H1 (cell line): ENCODE results near the gene ACY1. TPM values are rescaled to one million over a fixed set of nuclear protein-coding genes. Genes with fewer than 3 reads are reported as not detected.
A peak's percentile ranks its signal among the peaks of the same experiment; 100 is the strongest.

Experiments
- CTCF ChIA-PET: fragments of 300-600 bp; sonication (Branson Sonifier 250); formaldehyde crosslinking; loops from one replicate; lab custom pipeline; 2021; ENCODE audit not compliant: partially characterized antibody; lab: Charles Lee
- POLR2A ChIA-PET: fragments of 300-600 bp; sonication (Branson Sonifier 250); formaldehyde crosslinking; loops from one replicate; lab custom pipeline; 2021; ENCODE audit warnings: inconsistent platforms; ENCODE audit not compliant: partially characterized antibody; lab: Charles Lee
- DNase-seq, 2 experiments: peaks; one replicate each; pipeline versions ENCODE4 v3.0.0 to v3.0.0-alpha.2; 2010 to 2022; ENCODE audit warnings: low spot score in 2 of 2, low read depth in 1 of 2, mixed read lengths in 1 of 2
- FAIRE-seq: peaks from 2 replicates; lab custom pipeline; 2011; peaks lifted over from hg19 to GRCh38; lab: Jason Lieb, UNC
- H2AFZ ChIP-seq: 2 replicates; pipeline ENCODE4 v1.8.1; 2012; ENCODE audit warnings: low read length, inconsistent platforms
- H2AK5ac ChIP-seq: 2 replicates; pipeline ENCODE4 v1.6.1; 2013; ENCODE audit warnings: low read depth, low read length
- H2BK120ac ChIP-seq: replicated peaks from 2 replicates; pipeline ENCODE3; 2013; ENCODE audit warnings: low read depth, low read length, inconsistent platforms
- H2BK12ac ChIP-seq: 2 replicates; pipeline ENCODE4 v1.6.1; 2013; ENCODE audit warnings: low read depth, low read length
- H2BK15ac ChIP-seq: 2 replicates; pipeline ENCODE4 v1.6.1; 2013; ENCODE audit warnings: low read length
- H2BK20ac ChIP-seq: 2 replicates; pipeline ENCODE4 v1.6.1; 2013; ENCODE audit warnings: low read length
- H2BK5ac ChIP-seq: 2 replicates; pipeline ENCODE4 v1.6.1; 2013; ENCODE audit warnings: low read depth, low read length
- H3K14ac ChIP-seq: 2 replicates; pipeline ENCODE4 v1.6.1; 2013; ENCODE audit warnings: inconsistent platforms; ENCODE audit not compliant: insufficient read length
- H3K18ac ChIP-seq: 2 replicates; pipeline ENCODE4 v1.6.1; 2013; ENCODE audit warnings: low read length; ENCODE audit errors: extremely low read depth
- H3K23ac ChIP-seq: 2 replicates; pipeline ENCODE4 v1.6.1; 2013; ENCODE audit warnings: inconsistent platforms; ENCODE audit not compliant: insufficient read length
- H3K23me2 ChIP-seq: 2 replicates; pipeline ENCODE4 v1.6.1; 2013; ENCODE audit warnings: low read depth, low read length
- H3K27ac ChIP-seq: 2 replicates; pipeline ENCODE4 v1.6.1; 2011; ENCODE audit warnings: low read depth, low read length, inconsistent platforms
- H3K27me3 ChIP-seq, 4 experiments: replicated peaks in 1 of 4; 1 replicate in 1 of 4; 2 replicates in 3 of 4; pipeline versions ENCODE4 v1.6.1 to v1.8.1; 2011 to 2013; ENCODE audit warnings: low read length in 3 of 4, mild to moderate bottlenecking in 3 of 4, inconsistent platforms in 2 of 4, mixed read lengths in 2 of 4, moderate library complexity in 1 of 4; ENCODE audit not compliant: control insufficient read depth in 3 of 4, insufficient read depth in 3 of 4; ENCODE audit errors: extremely low read depth in 1 of 4
- H3K36me3 ChIP-seq, 4 experiments: 2 replicates each; pipeline versions ENCODE4 v1.6.1 to v1.8.1; 2011 to 2013; ENCODE audit warnings: mild to moderate bottlenecking in 4 of 4, low read length in 3 of 4, moderate library complexity in 2 of 4, control low read depth in 1 of 4, inconsistent platforms in 1 of 4; ENCODE audit not compliant: insufficient read depth in 4 of 4, control insufficient read depth in 2 of 4
- H3K4ac ChIP-seq: replicated peaks from 2 replicates; pipeline ENCODE3; 2013; ENCODE audit warnings: low read length, low read depth, mixed read lengths, inconsistent platforms; ENCODE audit not compliant: insufficient read length
- H3K4me1 ChIP-seq, 4 experiments: replicated peaks in 1 of 4; 1 replicate in 1 of 4; 2 replicates in 3 of 4; pipeline versions ENCODE4 v1.6.1 to v1.8.1; 2011 to 2013; ENCODE audit warnings: low read length in 3 of 4, inconsistent platforms in 2 of 4, mixed read lengths in 1 of 4; ENCODE audit not compliant: insufficient read depth in 4 of 4, control insufficient read depth in 3 of 4
- H3K4me2 ChIP-seq, 2 experiments: 2 replicates each; pipeline versions ENCODE4 v1.6.1 to v1.8.1; 2011 to 2013; ENCODE audit warnings: low read depth in 2 of 2, low read length in 2 of 2, control low read depth in 1 of 2, inconsistent platforms in 1 of 2, mild to moderate bottlenecking in 1 of 2; ENCODE audit not compliant: insufficient read depth in 1 of 2
- H3K4me3 ChIP-seq, 4 experiments: fragments of 200-600, 300-600 bp in 1 of 4; sonication (generic), shearing (Covaris generic), sonication (Bioruptor Twin) in 1 of 4; 2 replicates each; pipeline versions ENCODE4 v1.5.1 to v1.8.1; 2011 to 2016; ENCODE audit warnings: low read length in 4 of 4, low read depth in 3 of 4, control low read depth in 2 of 4, inconsistent platforms in 2 of 4, mild to moderate bottlenecking in 2 of 4, mixed read lengths in 1 of 4, moderate library complexity in 1 of 4; ENCODE audit not compliant: insufficient read depth in 2 of 4; ENCODE audit errors: extremely low read depth in 1 of 4
- H3K56ac ChIP-seq: replicated peaks from 2 replicates; pipeline ENCODE3; 2013; ENCODE audit warnings: low read depth, mild to moderate bottlenecking, mixed read lengths, low read length, inconsistent platforms; ENCODE audit not compliant: insufficient read length
- H3K79me1 ChIP-seq: 2 replicates; pipeline ENCODE4 v1.6.1; 2013; ENCODE audit warnings: low read depth, low read length, control low read depth
- H3K79me2 ChIP-seq, 2 experiments: 2 replicates each; pipeline versions ENCODE4 v1.6.1 to v1.8.1; 2012 to 2013; ENCODE audit warnings: low read length in 2 of 2, mild to moderate bottlenecking in 2 of 2, inconsistent platforms in 1 of 2; ENCODE audit not compliant: insufficient read depth in 2 of 2, control insufficient read depth in 1 of 2
- H3K9ac ChIP-seq, 4 experiments: replicated peaks in 1 of 4; 1 replicate in 1 of 4; 2 replicates in 3 of 4; pipeline versions ENCODE4 v1.6.1 to v1.8.1; 2011 to 2013; ENCODE audit warnings: low read depth in 3 of 4, low read length in 3 of 4, control low read depth in 2 of 4, mild to moderate bottlenecking in 2 of 4, moderate library complexity in 2 of 4, inconsistent platforms in 1 of 4; ENCODE audit errors: extremely low read depth in 1 of 4
- H3K9me3 ChIP-seq, 2 experiments: 2 replicates each; pipeline versions ENCODE4 v1.6.1 to v1.8.1; 2012 to 2013; ENCODE audit warnings: mild to moderate bottlenecking in 2 of 2, moderate library complexity in 2 of 2, control low read depth in 1 of 2, inconsistent platforms in 1 of 2, low read depth in 1 of 2, low read length in 1 of 2, mixed read lengths in 1 of 2; ENCODE audit not compliant: insufficient read depth in 2 of 2
- H4K20me1 ChIP-seq, 2 experiments: replicated peaks in 1 of 2; 2 replicates each; pipeline versions ENCODE3 to v1.8.1; 2011 to 2013; ENCODE audit warnings: inconsistent platforms in 2 of 2, low read length in 2 of 2, mild to moderate bottlenecking in 1 of 2; ENCODE audit not compliant: insufficient read depth in 2 of 2, control insufficient read depth in 1 of 2
- H4K5ac ChIP-seq: 2 replicates; pipeline ENCODE4 v1.6.1; 2013; ENCODE audit warnings: low read length, low read depth, mixed read lengths, inconsistent platforms; ENCODE audit not compliant: insufficient read length
- H4K8ac ChIP-seq: 2 replicates; pipeline ENCODE4 v1.8.0; 2013; ENCODE audit warnings: mild to moderate bottlenecking, moderate library complexity, low read length, inconsistent platforms; ENCODE audit not compliant: insufficient read depth; ENCODE audit errors: extremely low read depth
- H4K91ac ChIP-seq: replicated peaks from 2 replicates; pipeline ENCODE3; 2013; ENCODE audit warnings: low read length, mixed read lengths, inconsistent platforms; ENCODE audit not compliant: insufficient read length
- CTBP2 ChIP-seq: IDR thresholded peaks from 2 replicates; pipeline ENCODE4 v1.7.0; 2011; ENCODE audit warnings: borderline replicate concordance, mild to moderate bottlenecking, moderate library complexity, mixed read lengths, low read length; ENCODE audit not compliant: insufficient read depth, insufficient read length
- GTF2F1 ChIP-seq: IDR thresholded peaks from 2 replicates; pipeline ENCODE4 v1.6.1; 2012; ENCODE audit warnings: low read depth, low read length, improper control_type of control experiment, borderline replicate concordance
- NRF1 ChIP-seq: IDR thresholded peaks from 2 replicates; pipeline ENCODE4 v1.6.1; 2011; ENCODE audit warnings: mild to moderate bottlenecking, low read depth, low read length, improper control_type of control experiment
- POU5F1 ChIP-seq: IDR thresholded peaks from 2 replicates; pipeline ENCODE4 v1.6.1; 2011; ENCODE audit warnings: low read depth, mild to moderate bottlenecking, low read length, moderate library complexity
- RBBP5 ChIP-seq: IDR thresholded peaks from 2 replicates; pipeline ENCODE4 v1.7.1; 2012; ENCODE audit warnings: low read depth, mild to moderate bottlenecking, inconsistent platforms, low read length, moderate library complexity, borderline replicate concordance
- SAP30 ChIP-seq: fragments of 300-600 bp; sonication (generic); IDR thresholded peaks from 2 replicates; pipeline ENCODE4 v1.7.1; 2012; ENCODE audit warnings: low read length, moderate library complexity, mild to moderate bottlenecking, inconsistent platforms; ENCODE audit not compliant: insufficient read depth, insufficient replicate concordance
- SP2 ChIP-seq: IDR thresholded peaks from 2 replicates; pipeline ENCODE4 v1.6.1; 2012; ENCODE audit warnings: mild to moderate bottlenecking, low read length, inconsistent platforms
- SUZ12 ChIP-seq: fragments of 200-600 bp; sonication (generic); IDR thresholded peaks from 2 replicates; pipeline ENCODE4 v1.6.1; 2012; ENCODE audit warnings: mild to moderate bottlenecking, inconsistent platforms, low read length, moderate library complexity, mixed read lengths
- TEAD4 ChIP-seq: IDR thresholded peaks from 2 replicates; pipeline ENCODE4 v1.6.1; 2012; ENCODE audit warnings: low read depth, low read length, inconsistent platforms, mixed read lengths
- USF2 ChIP-seq: IDR thresholded peaks from 2 replicates; pipeline ENCODE4 v1.6.1; 2011; ENCODE audit warnings: low read length, improper control_type of control experiment
- WGBS, 2 experiments: shearing (Covaris generic) in 1 of 2; methylation state at CpG; one replicate each; pipeline versions ENCODE4 v1.1.6 to v1.1.7; 2013 to 2015; ENCODE audit warnings: low lambda C conversion rate in 2 of 2, mixed read lengths in 2 of 2, inconsistent platforms in 1 of 2, low coverage in 1 of 2, missing lambda C conversion rate in 1 of 2; ENCODE audit not compliant: insufficient replicate concordance in 2 of 2, insufficient coverage in 1 of 2, insufficient read length in 1 of 2; ENCODE audit errors: extremely low coverage in 1 of 2, missing lambda C conversion rate in 1 of 2; 5-methylcytosine and 5-hydroxymethylcytosine counted together
- polyA plus RNA-seq, 7 experiments: library from polyadenylated mRNA; depleted of rRNA in 3 of 7; stranded (reverse) in 5 of 7; unstranded in 2 of 7; fragments of >200 nt in 5 of 7; fragments of 200-250 nt in 2 of 7; gene quantifications; 1 replicate in 5 of 7; 2 replicates in 1 of 7; 4 replicates in 1 of 7; pipeline versions ENCODE4 v1.2.1 to v1.2.3, GENCODE V29; 2011 to 2013; ENCODE audit warnings: missing spikeins in 2 of 7, mixed read lengths in 2 of 7
- total RNA-seq: library from RNA; stranded (reverse); fragmentation: NEBNext Ultra II Directional; extraction: Animal tissue kit (Norgen Biotek cat#: 25700); gene quantifications from 2 replicates; pipeline ENCODE4 v1.2.1, GENCODE V29; 2021

ACY1 gene
- total and polyA plus RNA-seq, 2 of the 8 experiments (the other 6 are each of a cell fraction or from before 2014, with no cell fraction given), result 48.3 to 113 TPM

GRCh38 chr3:51955175-51955892, 28.0 kb upstream of the ACY1 start, which contains the start of gene GPR62:
GPR62 (plus strand) TSS chr3:51955381; CDS start chr3:51955653, 272 bp downstream.
- H4K5ac ChIP-seq, result no peak within 1 kb of the TSS
- peaks cover 0 to 2% of the 10 kb centered on the region in 2 experiments for H4K20me1 ChIP-seq
- peaks cover 0 to 15% (median 7%) of the 10 kb centered on the region in 4 experiments; a peak in 6 of 7 replicates for H3K4me1 ChIP-seq
- H3K27me3 ChIP-seq, result peaks cover 15 to 43% (median 35%) of the 10 kb centered on the region in 4 experiments
- H2BK20ac ChIP-seq, result no peak within 1 kb of the TSS
- peak within 1 kb of the TSS; percentile 91 for H4K8ac ChIP-seq
- H3K79me2 ChIP-seq, result no peaks in the 10 kb centered on the region
- peak within 1 kb of the TSS; percentile 6 for H3K4ac ChIP-seq
- H3K9me3 ChIP-seq, result no peaks in the 10 kb centered on the region
- no peak for FAIRE-seq
- peak within 1 kb of the TSS; percentile 92; the same call in 1 of the 2 replicates for H2AFZ ChIP-seq
- CTCF ChIA-PET, result interaction anchor here (0.9 to 5.7 kb wide), 7 partner anchors 8 to 98 kb away, joined by 3 to 29 read pairs (median 7); partner anchors contain the start of genes ABHD14A, ABHD14B, PARP3 and RRP9
- peak within 1 kb of the TSS; percentile 59 to 88 for H3K4me2 ChIP-seq
- peak within 1 kb of the TSS in 2 of 4 experiments; percentile 9 to 14; a peak in 2 of 7 replicates for H3K9ac ChIP-seq
- no peak within 1 kb of the TSS for H3K14ac ChIP-seq
- peak within 1 kb of the TSS; percentile 86; the same call in 1 of the 2 replicates for H2BK12ac ChIP-seq
- peak within 1 kb of the TSS; percentile 99 for H2BK15ac ChIP-seq
- no peak for DNase-seq
- H3K23me2 ChIP-seq, result peaks cover 8% of the 10 kb centered on the region; the same call in 1 of the 2 replicates
- no peak within 1 kb of the TSS for H2AK5ac ChIP-seq
- no peak within 1 kb of the TSS for H2BK120ac ChIP-seq
- no peaks in the 10 kb centered on the region for H3K36me3 ChIP-seq
- WGBS, 2 experiments, result 30% methylated on average over 16 of the region's 33 CpGs; no CpG with 5 or more reads in 1 of the 2 experiments
- POLR2A ChIA-PET, result interaction anchor here (0.7 to 15.7 kb wide), 7 partner anchors 9 to 38 kb away, joined by 4 to 148 read pairs (median 13); partner anchors contain the start of genes ABHD14B, ACY1, PARP3 and PCBP4
- peak within 1 kb of the TSS; percentile 13 to 66 (median 48) for H3K4me3 ChIP-seq
- peak within 1 kb of the TSS; percentile 61 for H4K91ac ChIP-seq
- H3K23ac ChIP-seq, result no peak within 1 kb of the TSS
- H3K79me1 ChIP-seq, result no peaks in the 10 kb centered on the region
- H3K56ac ChIP-seq, result no peak within 1 kb of the TSS
- H2BK5ac ChIP-seq, result no peak within 1 kb of the TSS
- peak within 1 kb of the TSS; percentile 71 for H3K18ac ChIP-seq
- H3K27ac ChIP-seq, result no peak within 1 kb of the TSS
- TF ChIP-seq POU5F1 (no peak), SUZ12 (peak; percentile 52; the same call in 1 of the 2 replicates), RBBP5 (no peak), USF2 (no peak), NRF1 (no peak), TEAD4 (no peak), GTF2F1 (no peak), SP2 (no peak), CTBP2 (no peak), SAP30 (no peak)
